HG02973 (cell line): ENCODE data around the gene PSAT1.

Experiments
- ATAC-seq: cut with Tn5 transposase; IDR thresholded peaks from one replicate; pipeline ENCODE4 v1.9.1; 2021; ENCODE audit warnings: moderate library complexity; ENCODE audit not compliant: unreplicated experiment

Gene PSAT1

DNA sequence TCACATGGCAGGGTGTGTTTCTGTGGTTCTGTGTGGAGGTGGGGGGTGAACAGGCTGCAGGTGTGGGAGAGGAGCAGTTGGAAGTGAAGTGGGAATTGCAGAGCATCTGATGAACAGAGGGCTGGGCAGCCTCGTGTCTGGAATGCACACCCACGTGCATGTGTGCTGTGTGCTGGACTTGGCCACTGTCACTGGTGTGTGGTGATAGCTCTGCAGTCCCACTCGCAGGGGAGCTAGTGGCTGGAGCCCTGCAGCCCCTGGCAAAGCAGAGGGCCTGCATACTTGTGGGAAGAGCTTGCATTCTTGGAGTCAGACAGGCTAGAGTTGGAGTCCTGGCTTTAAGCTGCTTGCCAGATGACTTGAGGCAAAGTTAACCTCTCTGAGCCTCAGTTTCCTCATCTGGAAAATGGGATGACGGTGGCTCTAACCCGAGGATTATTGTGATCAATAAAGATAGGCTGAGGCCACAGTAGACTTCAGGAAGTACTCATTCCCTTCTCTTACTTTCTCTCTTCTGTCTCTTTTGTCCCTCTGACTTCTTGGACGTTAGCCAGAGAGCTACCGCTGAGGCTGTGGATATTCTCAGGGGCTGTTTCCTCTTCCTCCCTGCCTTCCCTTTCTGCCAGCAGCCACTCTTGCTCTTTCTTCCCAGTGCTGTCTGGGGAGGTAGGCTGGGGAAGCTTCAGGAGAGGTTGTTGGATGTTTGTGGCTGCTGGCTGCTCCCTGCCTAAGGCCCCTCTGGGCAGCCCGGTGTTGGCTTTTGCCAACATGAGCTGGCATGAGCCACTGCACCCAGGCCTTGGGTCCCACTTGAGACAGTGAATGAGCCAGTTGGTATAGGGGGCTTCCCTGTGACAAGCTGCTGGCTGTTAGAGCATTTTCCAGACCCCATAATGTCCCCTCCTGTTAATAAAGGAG, 18.3 kb downstream of the PSAT1 start:
- no peak for ATAC-seq

DNA sequence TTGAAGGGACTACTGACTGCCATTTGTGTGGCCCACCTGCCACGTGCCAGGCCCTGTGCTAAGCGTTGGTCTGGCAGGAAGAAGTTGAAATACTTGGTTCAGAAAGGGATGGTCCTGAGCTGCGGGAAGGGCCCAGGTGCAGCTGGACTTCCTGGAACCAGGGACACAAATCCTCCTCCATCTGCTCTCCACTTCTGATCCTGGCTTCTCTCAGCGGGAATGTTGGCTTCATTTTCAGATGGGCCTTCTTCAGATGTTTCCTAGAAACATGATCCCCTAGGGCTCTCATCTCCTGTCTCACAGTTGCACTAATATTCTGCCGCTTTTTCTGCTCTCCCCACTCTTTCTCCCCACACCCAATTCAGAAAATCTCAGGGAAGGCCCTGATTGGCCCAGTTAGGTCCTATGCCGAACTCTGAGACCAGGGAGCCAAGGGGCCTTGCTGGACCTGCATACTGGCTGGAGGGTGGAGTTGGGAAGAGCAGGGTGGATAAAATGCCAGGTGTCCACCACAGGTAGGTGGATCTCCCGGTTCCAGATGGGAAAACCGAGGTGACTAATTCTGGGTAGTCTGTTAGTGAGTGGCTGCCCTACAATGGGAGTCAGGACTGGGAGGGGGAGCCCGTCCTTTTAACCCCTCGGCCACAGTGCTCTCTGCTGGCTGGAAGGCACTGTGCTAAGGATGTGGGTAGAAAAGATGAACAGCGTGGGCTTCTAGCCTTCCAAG, 19.4 kb downstream of the PSAT1 start:
- no peak for ATAC-seq

DNA sequence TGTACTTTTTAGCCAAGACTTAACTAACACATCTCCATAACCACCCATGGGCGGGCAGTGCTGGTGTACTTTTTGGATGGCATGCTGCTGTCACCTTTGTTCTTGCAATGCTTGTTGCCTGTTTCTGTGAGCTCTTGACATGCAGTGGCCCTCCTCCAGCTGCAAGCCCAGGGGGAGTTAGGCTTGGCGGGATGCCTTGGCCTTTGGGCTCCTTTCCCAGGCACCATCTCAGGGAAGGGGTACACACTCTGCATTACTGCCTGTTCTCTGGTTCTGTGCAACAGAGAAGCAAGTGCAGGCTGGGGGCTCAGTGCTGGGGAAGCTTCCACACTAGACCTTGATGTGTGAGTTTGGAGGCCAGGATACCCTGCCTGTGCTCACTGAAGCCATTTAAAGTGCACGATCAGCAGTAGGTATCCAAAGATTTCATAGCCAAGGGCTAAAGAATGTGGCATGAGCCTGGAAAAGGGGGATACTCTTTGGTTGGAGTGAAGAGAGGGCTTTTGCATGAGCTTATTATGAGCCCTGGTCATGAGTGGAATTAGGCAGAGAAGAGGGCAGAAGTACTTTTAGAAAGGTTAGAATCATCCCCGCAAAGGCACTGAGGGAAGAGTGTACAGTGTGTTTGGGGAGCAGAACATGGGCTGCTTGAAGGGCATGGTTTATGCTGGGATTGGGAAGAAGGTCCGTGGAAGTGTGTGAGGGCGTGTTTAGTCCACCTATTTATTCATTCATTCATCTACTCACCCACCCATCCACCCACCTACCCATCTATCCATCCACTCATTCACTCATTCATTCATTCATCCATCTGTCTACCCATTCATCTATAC, 22.5 kb downstream of the PSAT1 start:
- no peak for ATAC-seq

DNA sequence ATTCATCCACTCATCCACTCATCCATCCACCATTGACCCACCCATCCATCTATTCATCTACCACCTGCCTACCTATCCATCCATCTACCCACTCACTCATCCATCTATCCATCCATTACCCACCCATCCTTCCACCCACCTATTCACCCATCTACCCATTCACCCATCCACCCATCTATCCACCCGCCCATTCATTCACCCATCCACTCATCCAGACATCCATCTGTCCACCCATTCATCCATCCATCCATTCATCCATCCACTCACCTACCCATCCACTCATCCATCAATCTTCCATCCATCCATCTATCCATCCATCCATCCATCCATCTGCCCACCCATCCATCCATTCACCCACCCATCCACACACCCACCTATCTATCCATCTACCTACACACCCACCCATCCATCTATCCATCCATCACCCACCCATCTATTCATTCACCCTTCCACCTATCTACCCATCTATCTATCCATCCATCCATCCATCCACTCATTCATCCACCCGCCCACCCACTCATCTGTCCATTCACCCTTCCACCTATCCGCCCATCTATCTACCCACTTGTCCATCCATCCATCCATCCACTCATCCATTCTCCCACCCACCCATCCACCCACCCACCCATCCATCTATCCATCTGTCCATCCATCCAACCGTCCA, 23.2 kb downstream of the PSAT1 start:
- ATAC-seq = no peak

DNA sequence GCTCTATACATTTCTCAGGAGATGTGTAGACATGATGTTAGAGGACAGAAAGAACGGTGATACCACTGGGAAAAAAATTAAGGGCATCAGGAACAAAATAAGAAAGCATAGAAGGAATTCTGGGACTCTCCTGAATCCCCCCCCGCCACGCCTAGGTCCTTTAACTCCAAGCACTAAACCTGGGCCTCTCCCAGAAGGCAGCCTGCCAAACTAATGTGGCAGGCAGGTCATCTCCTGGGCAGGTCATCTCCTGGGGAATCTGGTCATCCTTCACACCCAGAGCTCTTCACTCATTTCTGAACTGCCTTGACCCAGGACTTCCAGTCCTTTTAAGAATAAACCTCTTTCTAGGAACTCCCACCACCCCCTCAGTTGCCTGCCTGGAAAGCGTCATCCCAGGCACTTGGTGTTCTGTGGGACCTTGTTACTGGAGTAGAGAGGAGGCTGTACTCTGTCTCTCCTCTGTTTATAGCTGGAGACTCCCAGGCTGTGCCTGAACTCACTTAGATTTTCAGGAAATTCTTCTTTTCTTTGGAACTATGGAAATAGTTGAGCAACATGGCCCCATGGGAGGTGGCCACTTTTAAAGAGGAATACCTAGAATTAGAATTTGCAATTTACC, 24.1 kb downstream of the PSAT1 start:
- no peak for ATAC-seq

DNA sequence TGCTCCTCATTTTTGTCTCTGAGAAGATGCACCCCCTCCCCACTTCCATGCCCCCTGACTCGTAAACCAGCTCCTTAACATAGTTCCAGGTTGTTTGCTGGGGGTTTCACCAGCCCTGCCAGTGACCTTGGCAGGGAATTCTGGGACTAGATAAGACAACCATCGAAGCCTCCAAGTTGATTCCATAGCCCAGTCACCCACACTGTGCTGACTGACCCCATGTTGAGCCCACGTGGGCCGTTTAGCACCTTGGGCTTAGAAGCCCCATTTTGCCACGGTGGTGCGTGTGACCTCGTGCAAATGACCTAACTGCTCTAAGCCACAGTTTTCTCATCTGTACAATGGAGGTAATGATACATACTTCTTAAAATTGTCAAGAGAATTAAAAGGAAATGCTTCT, 24.6 kb downstream of the PSAT1 start:
- ATAC-seq = no peak

DNA sequence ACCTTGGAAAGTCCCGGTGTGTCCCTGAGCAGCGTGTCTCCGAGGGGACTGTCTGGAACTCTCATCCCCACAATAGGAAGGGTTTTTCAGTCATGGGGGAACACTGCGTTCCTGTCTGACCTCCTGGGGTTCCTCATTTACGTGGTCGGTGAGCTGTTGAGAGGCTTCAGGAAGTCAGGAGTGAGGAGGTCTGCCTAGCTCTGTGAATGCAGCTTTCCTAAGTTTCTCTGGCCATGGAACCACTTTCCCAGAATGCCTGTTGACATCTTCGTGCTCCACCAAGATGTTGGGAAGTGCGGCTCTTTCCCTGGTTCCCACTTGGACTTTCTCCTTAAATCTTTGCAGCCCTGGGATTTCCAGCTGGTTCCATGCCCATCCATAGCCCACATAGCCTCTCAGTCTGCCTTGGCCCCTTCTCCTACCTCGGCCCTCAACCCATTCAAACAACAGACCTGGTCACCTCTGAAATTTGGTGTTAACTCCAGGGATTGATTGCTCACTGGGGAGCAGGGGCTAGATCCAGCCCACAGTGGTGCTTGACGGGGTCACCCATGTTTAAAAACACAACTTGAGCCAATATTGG, 27.2 kb downstream of the PSAT1 start:
- ATAC-seq = no peak

DNA sequence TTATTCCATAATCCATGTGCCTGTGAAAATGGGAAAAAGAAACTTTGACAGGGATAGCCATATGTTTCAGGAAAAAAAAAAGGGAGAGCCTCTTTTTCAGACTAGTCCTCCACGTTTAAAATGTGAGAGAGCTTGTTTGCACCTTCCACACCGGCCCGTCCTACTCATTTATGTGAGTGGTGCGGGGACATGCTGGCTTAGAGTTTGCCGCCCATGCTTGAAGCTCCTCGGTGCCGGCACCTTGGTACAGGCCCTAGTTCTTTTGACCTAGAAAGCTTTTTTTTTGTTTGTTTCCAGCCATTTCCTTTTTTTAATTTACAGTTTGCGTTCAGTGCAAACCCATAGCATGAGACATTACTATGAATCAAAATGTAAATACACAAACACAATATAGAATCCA, 27.8 kb downstream of the PSAT1 start:
- ATAC-seq = no peak

DNA sequence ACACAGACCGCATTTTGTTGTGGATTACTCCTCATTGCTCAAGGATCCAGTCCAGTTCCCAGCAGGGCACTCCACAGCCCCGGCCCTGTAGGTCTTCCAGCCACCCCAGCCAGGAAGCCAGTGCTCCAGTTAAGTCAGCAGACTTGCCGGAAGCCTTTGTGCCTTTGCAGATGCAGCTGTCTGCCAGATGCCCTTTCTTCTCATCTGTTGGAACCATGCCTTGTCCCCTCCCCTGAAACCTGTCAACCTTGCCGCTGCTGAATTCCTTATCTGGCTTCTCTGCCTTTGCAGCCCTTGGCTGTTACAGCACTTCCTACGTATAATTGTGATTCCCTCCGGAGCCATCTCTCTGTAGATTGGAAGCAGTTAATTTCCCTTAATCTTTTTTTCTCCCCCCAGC, 28.4 kb downstream of the PSAT1 start:
- ATAC-seq = no peak

DNA sequence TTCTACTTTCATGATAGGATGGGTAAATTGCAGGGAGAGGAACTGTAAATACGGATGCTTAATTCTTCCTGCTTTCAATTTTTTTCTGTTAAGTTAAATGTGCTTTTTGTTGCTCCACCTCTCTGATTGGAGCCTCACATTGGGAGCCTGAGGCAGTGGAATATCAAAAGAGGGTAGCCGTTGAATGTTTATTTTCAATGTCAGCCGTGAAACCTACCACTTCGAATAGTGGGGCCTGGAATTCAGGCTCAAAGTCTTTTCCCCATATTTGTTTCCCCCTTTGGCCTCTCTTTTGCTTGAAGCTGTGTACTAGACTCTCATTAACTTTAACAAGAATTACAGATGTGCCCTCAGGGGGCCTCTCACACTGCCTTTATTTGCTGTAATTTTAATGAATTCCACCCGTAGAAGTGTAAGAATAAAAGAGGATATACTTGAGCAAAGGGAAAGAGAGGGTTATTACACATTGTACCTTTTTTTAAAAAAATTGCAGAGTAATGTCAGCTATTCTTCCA, 29.0 kb downstream of the PSAT1 start:
- ATAC-seq = no peak

DNA sequence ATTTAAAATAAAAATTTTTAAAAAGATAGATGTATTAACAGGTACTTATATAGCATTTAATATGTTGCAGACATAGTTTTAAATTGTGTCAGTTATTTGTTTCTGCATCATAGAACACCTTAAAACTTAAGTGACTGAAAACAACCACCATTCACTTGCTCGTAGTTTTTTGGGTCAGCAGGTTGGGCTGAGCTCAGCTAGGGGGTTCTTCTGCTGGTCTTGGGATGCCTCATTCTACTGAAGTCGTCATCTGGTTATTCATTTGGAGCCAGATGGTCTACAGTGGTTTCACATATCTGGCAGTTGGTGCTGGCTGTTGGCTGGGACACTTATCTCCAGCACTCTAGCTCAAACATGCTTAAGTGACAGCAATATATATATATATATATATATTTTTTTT, 29.6 kb downstream of the PSAT1 start:
- no peak for ATAC-seq

DNA sequence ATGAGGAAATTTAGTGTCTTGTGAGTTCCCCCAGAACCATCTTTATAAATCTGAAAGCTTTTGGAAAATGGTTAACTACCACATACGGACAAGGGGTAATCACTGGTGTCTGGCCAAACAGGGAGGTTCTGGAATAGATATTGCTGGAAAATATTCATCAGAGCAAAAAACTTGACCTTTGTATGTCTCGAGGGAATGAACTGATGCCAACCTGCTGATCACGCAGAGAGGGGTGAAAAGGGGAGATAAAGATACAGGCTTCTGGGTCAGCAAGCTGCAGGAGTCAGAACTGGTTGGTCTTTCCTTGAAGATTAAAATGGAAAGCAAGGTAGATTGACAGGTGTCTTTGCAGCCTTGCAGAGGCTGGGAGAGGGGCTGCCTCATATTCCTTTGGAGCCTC, 35.5 kb downstream of the PSAT1 start:
- ATAC-seq = no peak

DNA sequence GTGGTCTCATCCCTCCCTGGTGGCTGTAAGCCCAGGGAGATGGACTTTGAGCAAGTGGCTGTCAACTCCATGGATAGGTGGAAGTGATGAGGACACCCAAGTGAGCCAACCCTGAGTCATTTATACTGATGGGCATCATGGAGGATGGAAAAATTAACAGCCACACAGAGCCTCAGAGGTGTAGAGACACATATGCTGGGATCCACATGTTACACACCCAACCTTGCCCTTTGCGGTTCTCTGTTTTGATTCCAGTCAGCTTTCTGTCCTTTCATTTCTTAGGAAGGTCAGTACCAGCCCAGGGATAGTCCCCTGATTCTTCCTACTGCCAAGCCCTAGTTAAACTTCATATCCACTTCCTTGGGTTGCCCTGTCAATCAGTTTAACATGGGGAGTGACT, 51.9 kb downstream of the PSAT1 start:
- ATAC-seq = no peak

DNA sequence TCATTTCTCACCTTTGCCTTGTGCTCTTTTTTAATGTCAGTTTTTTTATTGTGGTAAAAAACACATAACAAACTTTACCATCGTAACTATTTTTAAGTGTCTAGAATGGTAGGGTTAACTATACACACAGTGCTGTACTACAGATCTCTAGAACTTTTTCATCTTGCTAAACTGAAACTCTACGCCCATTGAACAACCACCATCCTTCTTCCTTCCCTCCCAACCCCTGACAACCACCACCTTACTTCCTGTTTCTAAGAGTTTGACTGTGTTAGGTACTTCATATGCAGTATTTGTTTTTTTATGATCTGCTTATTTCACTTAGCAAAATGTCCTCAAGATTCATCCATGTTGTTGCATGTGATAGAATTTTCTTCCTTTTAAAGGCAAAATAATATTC, 54.9 kb downstream of the PSAT1 start:
- ATAC-seq = peak; percentile 56

DNA sequence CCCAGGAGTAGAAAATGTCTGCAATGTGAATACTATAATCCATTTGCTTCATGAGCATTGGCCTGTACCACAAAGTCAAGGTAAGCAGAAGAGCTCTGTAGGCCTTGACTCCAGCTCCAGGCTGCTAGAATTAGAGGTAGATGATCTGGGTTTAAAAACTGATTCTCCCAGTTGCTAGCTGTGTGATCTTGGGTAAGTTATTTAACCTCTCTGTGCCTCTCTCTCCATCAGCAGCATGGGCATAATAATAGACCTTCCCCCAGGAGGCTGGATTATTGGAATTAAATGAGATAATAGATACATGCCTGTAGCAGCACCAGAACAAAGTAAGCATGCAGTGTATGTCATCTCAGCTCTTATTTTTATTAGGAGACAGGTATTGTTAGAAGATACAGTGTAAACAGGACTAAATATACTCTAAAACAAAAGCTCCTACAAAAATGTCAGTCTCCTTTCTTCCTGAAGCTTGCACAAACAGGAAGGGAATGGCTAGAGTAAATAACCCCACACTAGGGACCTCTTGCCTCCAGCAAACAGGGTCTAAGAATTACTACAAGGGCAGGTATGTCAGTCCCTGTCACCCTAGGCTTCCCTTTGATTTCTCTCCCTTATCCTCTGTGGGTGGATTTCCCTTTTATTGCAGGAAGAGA, 57.5 kb downstream of the PSAT1 start:
- no peak for ATAC-seq

DNA sequence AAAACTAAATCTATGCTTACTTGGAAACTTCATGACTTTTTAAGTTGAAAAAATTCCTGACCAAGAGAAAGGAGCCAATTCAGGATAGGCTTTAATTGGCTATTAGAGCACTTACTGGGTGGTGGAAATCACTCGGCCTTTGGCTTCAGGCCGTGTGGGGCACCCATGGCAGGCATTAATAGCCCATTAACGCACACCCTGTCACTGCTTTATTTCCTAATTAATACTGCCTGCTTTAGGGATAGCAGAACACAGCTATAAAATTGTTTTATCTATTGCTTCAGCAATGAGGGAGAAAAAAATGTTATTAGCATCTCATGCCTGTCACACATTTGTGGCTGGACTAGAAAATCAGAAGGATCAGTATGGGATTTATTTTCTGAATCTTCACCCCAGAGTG, 58.1 kb downstream of the PSAT1 start:
- no peak for ATAC-seq

DNA sequence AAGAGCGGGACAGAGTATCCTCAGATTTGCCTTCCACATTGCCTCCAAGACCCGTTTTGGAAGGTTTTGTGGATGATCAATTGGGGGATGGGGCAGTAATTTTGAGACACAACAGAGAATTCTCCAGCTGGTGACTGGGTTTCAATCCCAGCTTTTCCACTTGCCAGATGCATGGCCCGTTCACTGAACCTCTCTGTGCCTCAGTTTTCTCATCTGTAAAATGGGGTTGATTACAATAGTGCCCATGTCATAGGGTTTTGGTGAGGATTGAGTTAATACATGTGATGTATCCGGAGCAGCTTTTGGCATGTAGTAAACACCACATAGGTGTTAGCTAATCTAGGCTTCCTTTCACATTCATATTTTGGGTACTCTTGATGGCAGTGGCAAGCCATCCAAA, 59.7 kb downstream of the PSAT1 start:
- ATAC-seq = no peak

DNA sequence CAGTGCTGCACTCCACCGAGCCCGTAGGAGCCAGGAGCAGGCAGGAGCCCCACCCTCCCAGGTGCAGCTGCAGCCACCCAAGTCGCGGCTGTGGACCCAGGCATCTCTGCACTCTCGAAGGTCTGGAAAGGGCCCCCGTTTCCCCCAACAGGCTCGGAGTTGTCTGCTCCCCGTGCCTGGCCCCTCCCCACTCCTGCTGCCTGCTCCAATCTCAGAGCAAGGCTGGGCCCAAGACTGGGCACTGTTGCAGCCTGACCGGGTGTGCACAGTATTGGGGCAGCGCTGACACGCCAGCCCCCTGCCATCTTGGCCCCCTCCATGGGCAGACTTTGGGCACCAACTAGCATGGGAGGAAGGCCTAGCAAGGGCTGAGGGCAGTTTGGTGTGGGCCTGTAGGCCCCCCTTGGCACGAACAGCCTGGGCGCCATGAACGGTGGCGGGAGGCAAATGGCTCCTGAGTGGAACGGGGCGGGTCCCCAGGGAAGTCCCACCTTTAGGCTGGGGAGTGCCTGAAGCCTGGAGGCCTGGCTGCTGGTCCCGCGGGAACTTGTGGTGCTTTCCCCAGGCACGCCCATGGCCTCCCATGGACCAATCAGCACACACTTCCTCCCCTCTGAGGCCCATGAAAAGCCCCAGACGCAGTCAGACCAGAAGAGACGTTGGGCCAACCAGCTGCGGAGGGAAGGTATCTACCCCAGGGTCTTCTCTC, 60.4 kb downstream of the PSAT1 start:
- ATAC-seq = no peak
